ENCODE results near the gene TEN1. TPM values are rescaled to one million over a fixed set of nuclear protein-coding genes. Genes with fewer than 3 reads are reported as not detected.

TEN1 gene
- total RNA-seq, 1 experiment from 2014 or later: 58.3 TPM

DNA sequence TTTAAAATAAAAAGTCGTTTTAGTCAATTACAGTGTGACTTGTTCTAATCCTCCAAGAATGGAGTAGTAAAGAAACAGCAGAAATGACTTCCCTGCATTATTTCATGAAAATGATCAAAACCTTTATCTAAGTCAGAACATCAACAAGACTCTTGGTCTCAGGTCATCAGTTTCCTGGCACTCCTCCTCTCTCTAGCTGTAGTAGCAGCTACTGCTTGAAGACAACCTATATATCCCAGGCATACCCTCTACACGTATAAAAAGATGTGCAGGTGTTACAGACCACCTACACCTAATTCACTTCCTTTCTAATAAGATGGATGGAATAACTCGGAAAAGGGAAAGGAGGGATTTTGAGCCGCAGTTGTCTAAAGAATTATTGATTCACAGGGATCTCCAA is 36.6 kb upstream of the TEN1 start:
- H3K27ac ChIP-seq (ENCODE audit: low read length): no peak overlapping the region
- no peaks in the 10 kb centered on the region for H3K27me3 ChIP-seq (ENCODE audit: low read length)
- H3K9ac ChIP-seq (ENCODE audit: low read length): no peak overlapping the region
- ChIA-PET CTCF (no interaction called here), POLR2A (ENCODE audit: unreplicated experiment) (interaction anchor here (0.6 kb wide), 1 partner anchor 199 kb away, joined by 8 read pairs; no protein-coding TSS in a partner anchor)
- H3K4me2 ChIP-seq (ENCODE audit: low read length): no peak overlapping the region
- H4K20me1 ChIP-seq (ENCODE audit: low read length): no peaks in the 10 kb centered on the region
- no peak for DNase-seq
- H2AFZ ChIP-seq (ENCODE audit: low read length): no peak overlapping the region
- peaks cover 11% of the 10 kb centered on the region; the same call in 1 of the 2 replicates for H3K4me1 ChIP-seq (ENCODE audit: insufficient read depth, low read length)
- 0 out of 2 replicates have a peak, but pooled peaks cover 4% of the 10 kb centered on the region for H3K79me2 ChIP-seq (ENCODE audit: low read length)
- intact Hi-C loops (cut with micrococcal nuclease): no loop called here
- no peaks in the 10 kb centered on the region for H3K9me3 ChIP-seq (ENCODE audit: low read length)
- H3K4me3 ChIP-seq (ENCODE audit: low read length): no peak overlapping the region
- ATAC-seq: no peak
- TF ChIP-seq, protein P1, sequence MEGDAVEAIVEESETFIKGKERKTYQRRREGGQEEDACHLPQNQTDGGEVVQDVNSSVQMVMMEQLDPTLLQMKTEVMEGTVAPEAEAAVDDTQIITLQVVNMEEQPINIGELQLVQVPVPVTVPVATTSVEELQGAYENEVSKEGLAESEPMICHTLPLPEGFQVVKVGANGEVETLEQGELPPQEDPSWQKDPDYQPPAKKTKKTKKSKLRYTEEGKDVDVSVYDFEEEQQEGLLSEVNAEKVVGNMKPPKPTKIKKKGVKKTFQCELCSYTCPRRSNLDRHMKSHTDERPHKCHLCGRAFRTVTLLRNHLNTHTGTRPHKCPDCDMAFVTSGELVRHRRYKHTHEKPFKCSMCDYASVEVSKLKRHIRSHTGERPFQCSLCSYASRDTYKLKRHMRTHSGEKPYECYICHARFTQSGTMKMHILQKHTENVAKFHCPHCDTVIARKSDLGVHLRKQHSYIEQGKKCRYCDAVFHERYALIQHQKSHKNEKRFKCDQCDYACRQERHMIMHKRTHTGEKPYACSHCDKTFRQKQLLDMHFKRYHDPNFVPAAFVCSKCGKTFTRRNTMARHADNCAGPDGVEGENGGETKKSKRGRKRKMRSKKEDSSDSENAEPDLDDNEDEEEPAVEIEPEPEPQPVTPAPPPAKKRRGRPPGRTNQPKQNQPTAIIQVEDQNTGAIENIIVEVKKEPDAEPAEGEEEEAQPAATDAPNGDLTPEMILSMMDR (conservative IDR thresholded peaks at IDR 0.05; ENCODE audit: low read depth, low read length): no peak
- TF ChIP-seq EZH2 (IDR thresholded peaks at IDR 0.05; ENCODE audit: low read length, unreplicated experiment): no peak
- no peak for TF ChIP-seq EZH2phosphoT487 (IDR thresholded peaks at IDR 0.05; ENCODE audit: borderline replicate concordance, low read length)
- no peaks in the 10 kb centered on the region for H3K9me2 ChIP-seq (replicated peaks; ENCODE audit: low read length)
- no peaks in the 10 kb centered on the region for H3F3A ChIP-seq (ENCODE audit: low read length, unreplicated experiment)
- BruUV-seq (replicated peaks): no TSS peak
- peaks cover 15% of the 10 kb centered on the region for H3K36me3 ChIP-seq (ENCODE audit: low read depth, low read length)

DNA sequence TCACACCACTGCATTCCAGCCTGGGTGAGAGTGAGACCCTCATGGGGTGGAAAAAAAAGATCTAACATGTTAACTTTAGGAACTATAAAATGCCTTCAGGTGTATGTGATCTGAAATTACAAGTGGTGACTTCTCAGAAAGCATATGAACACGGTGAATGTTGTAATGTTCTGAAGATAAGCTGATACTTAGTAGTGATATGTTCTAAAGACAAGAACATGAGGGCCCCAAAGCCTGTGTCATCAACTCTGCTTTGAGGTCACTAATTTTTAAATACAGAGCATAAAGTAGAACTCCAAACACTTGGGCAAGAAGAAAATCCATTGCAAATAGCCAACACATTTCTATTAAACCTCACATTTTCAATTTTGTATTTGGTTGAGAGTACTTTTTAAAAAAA is 35.5 kb upstream of the TEN1 start:
- Histone ChIP-seq H3K4me1 (ENCODE audit: insufficient read depth, low read length) (peaks cover 11% of the 10 kb centered on the region; the same call in 1 of the 2 replicates), H3K27me3 (ENCODE audit: low read length) (no peaks in the 10 kb centered on the region), H3K36me3 (ENCODE audit: low read depth, low read length) (peaks cover 22% of the 10 kb centered on the region), H3K27ac (ENCODE audit: low read length) (no peak overlapping the region), H3K4me3 (ENCODE audit: low read length) (no peak overlapping the region), H3K9me3 (ENCODE audit: low read length) (no peaks in the 10 kb centered on the region), H3K4me2 (ENCODE audit: low read length) (no peak overlapping the region), H3K9ac (ENCODE audit: low read length) (no peak overlapping the region), H3K9me2 (replicated peaks; ENCODE audit: low read length) (no peaks in the 10 kb centered on the region), H4K20me1 (ENCODE audit: low read length) (no peaks in the 10 kb centered on the region), H2AFZ (ENCODE audit: low read length) (no peak overlapping the region), H3F3A (ENCODE audit: low read length, unreplicated experiment) (no peaks in the 10 kb centered on the region), H3K79me2 (ENCODE audit: low read length) (0 out of 2 replicates have a peak, but pooled peaks cover 4% of the 10 kb centered on the region)
- no TSS peak for BruUV-seq (replicated peaks)
- DNase-seq (no peak), ATAC-seq (no peak)
- intact Hi-C loops (cut with micrococcal nuclease): no loop called here
- POLR2A ChIA-PET (ENCODE audit: unreplicated experiment): no interaction called here
- no peak for TF ChIP-seq EZH2 (IDR thresholded peaks at IDR 0.05; ENCODE audit: low read length, unreplicated experiment)
- TF ChIP-seq, protein P1 (conservative IDR thresholded peaks at IDR 0.05; ENCODE audit: low read depth, low read length): no peak
- TF ChIP-seq EZH2phosphoT487 (IDR thresholded peaks at IDR 0.05; ENCODE audit: borderline replicate concordance, low read length): no peak
- CTCF ChIA-PET: interaction anchor here (0.6 kb wide), 1 partner anchor 8 kb away, joined by 5 read pairs; no protein-coding TSS in a partner anchor

DNA sequence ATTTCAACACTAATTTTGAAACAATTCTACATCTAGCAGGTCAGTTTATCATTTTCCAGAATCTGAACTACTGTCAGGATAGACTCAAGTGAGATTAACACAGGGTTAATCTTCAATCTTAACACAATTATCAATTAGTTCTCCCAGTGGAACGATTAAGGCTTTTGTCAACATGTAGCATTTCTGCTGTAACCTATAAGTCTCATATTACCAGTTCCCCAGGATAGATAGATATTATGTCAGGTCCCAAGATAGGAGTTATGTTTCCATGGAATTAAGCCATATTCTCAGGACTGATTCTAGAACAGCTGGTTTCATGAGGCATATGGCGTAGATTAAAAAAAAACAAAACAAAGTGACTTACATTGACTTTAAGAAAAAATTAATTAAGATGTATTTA is 33.8 kb upstream of the TEN1 start:
- H4K20me1 ChIP-seq (ENCODE audit: low read length): no peaks in the 10 kb centered on the region
- no peak overlapping the region for H3K27ac ChIP-seq (ENCODE audit: low read length)
- H3K4me2 ChIP-seq (ENCODE audit: low read length): no peak overlapping the region
- BruUV-seq (replicated peaks): no TSS peak
- no peak overlapping the region for H3K4me3 ChIP-seq (ENCODE audit: low read length)
- H2AFZ ChIP-seq (ENCODE audit: low read length): no peak overlapping the region
- no peak overlapping the region for H3K9ac ChIP-seq (ENCODE audit: low read length)
- H3K9me3 ChIP-seq (ENCODE audit: low read length): no peaks in the 10 kb centered on the region
- H3K27me3 ChIP-seq (ENCODE audit: low read length): no peaks in the 10 kb centered on the region
- H3K36me3 ChIP-seq (ENCODE audit: low read depth, low read length): peaks cover 36% of the 10 kb centered on the region
- no peaks in the 10 kb centered on the region for H3K9me2 ChIP-seq (replicated peaks; ENCODE audit: low read length)
- no peak for ATAC-seq
- intact Hi-C loops (cut with micrococcal nuclease): no loop called here
- DNase-seq: no peak
- ChIA-PET CTCF (no interaction called here), POLR2A (ENCODE audit: unreplicated experiment) (no interaction called here)
- peaks cover 10% of the 10 kb centered on the region; the same call in 1 of the 2 replicates for H3K4me1 ChIP-seq (ENCODE audit: insufficient read depth, low read length)
- 0 out of 2 replicates have a peak, but pooled peaks cover 4% of the 10 kb centered on the region for H3K79me2 ChIP-seq (ENCODE audit: low read length)
- TF ChIP-seq EZH2 (IDR thresholded peaks at IDR 0.05; ENCODE audit: low read length, unreplicated experiment) (no peak), EZH2phosphoT487 (IDR thresholded peaks at IDR 0.05; ENCODE audit: borderline replicate concordance, low read length) (no peak)
- TF ChIP-seq, protein P1 (conservative IDR thresholded peaks at IDR 0.05; ENCODE audit: low read depth, low read length): no peak
- no peaks in the 10 kb centered on the region for H3F3A ChIP-seq (ENCODE audit: low read length, unreplicated experiment)
